Measurements from ENCODE around the gene ABHD12.
A peak's percentile ranks its signal among the peaks of the same experiment; 100 is the strongest.
"Not testable (repeated sequence)": the region's sequence is repeated elsewhere in the genome, so short reads cannot be mapped to it uniquely, and the experiment has no call there.

Gene ABHD12

GRCh38 chr20:25338112-25339023, 52.3 kb downstream of the ABHD12 start:
- H3K4me3 ChIP-seq (ENCODE audit: control insufficient read depth, low read depth, low read length) = no peak overlapping the region
- no peak for TF ChIP-seq CTCF (conservative IDR thresholded peaks at IDR 0.05; ENCODE audit: control insufficient read depth, insufficient read depth, low read depth, low read length)
- no peak for DNase-seq (ENCODE audit: low read depth)

- peak; percentile 25 for TF ChIP-seq CTCF (conservative IDR thresholded peaks at IDR 0.05; ENCODE audit: control insufficient read depth, insufficient read depth, low read depth, low read length)
- H3K4me3 ChIP-seq (ENCODE audit: control insufficient read depth, low read depth, low read length) = no peak overlapping the region
- peak; percentile 28 for DNase-seq (ENCODE audit: low read depth)
Measured at GRCh38 chr20:25336561-25337422, 53.8 kb downstream of the ABHD12 start.

- not testable (repeated sequence) for DNase-seq (ENCODE audit: low read depth); H3K4me3 ChIP-seq (ENCODE audit: control insufficient read depth, low read depth, low read length)
Measured at GRCh38 chr20:25334972-25335371, 55.7 kb downstream of the ABHD12 start.

GRCh38 chr20:25328954-25329498, 61.6 kb downstream of the ABHD12 start:
- DNase-seq (ENCODE audit: low read depth) = no peak
- no peak overlapping the region for H3K4me3 ChIP-seq (ENCODE audit: control insufficient read depth, low read depth, low read length)
- TF ChIP-seq CTCF (conservative IDR thresholded peaks at IDR 0.05; ENCODE audit: control insufficient read depth, insufficient read depth, low read depth, low read length) = no peak

GRCh38 chr20:25327521-25328235, 63.0 kb downstream of the ABHD12 start:
- no peak overlapping the region for H3K4me3 ChIP-seq (ENCODE audit: control insufficient read depth, low read depth, low read length)
- peak; percentile 63 for DNase-seq (ENCODE audit: low read depth)
- no peak for TF ChIP-seq CTCF (conservative IDR thresholded peaks at IDR 0.05; ENCODE audit: control insufficient read depth, insufficient read depth, low read depth, low read length)

- TF ChIP-seq CTCF (conservative IDR thresholded peaks at IDR 0.05; ENCODE audit: control insufficient read depth, insufficient read depth, low read depth, low read length) = no peak
- DNase-seq (ENCODE audit: low read depth) = no peak
- H3K4me3 ChIP-seq (ENCODE audit: control insufficient read depth, low read depth, low read length) = no peak overlapping the region
Measured at GRCh38 chr20:25325997-25326396, 64.6 kb downstream of the ABHD12 start.

All from fibroblast of mammary gland (primary cell).